DMS53 treated with DMSO at 0.1 percent for 48 hours (cell line): Measurements from ENCODE around the gene CCR9.

Source experiments
- DNase-seq: peaks from one replicate; lab custom pipeline; 2025; ENCODE audit not compliant: unreplicated experiment; lab: John Stamatoyannopoulos, UW

CCR9 gene

GRCh38 chr3:45907769-45908705 lies 21.7 kb downstream of the CCR9 start:
- no peak for DNase-seq

- no peak for DNase-seq
These were observed 22.4 kb downstream of the CCR9 start for GRCh38 chr3:45908761-45909160.

- no peak for DNase-seq
These were observed 23.2 kb downstream of the CCR9 start for GRCh38 chr3:45909542-45909941.

GRCh38 chr3:45910892-45911291 lies 24.5 kb downstream of the CCR9 start:
- no peak for DNase-seq

- DNase-seq, result no peak
These were observed 25.3 kb downstream of the CCR9 start for GRCh38 chr3:45911511-45912226.

- no peak for DNase-seq
These were observed 26.1 kb downstream of the CCR9 start for GRCh38 chr3:45912435-45912834.

- no peak for DNase-seq
These were observed 28.2 kb downstream of the CCR9 start for GRCh38 chr3:45914362-45915058.

GRCh38 chr3:45915059-45915439 lies 28.7 kb downstream of the CCR9 start:
- no peak for DNase-seq

- no peak for DNase-seq
These were observed 29.3 kb downstream of the CCR9 start for GRCh38 chr3:45915518-45916231.

GRCh38 chr3:45917146-45917898 lies 31.0 kb downstream of the CCR9 start:
- DNase-seq, result no peak

GRCh38 chr3:45921158-45922038 lies 35.1 kb downstream of the CCR9 start:
- DNase-seq, result no peak

GRCh38 chr3:45922039-45922326 lies 35.6 kb downstream of the CCR9 start:
- DNase-seq, result no peak

GRCh38 chr3:45922950-45923590 lies 36.7 kb downstream of the CCR9 start:
- no peak for DNase-seq

GRCh38 chr3:45923755-45924154 lies 37.4 kb downstream of the CCR9 start:
- no peak for DNase-seq

- no peak for DNase-seq
These were observed 41.5 kb downstream of the CCR9 start for GRCh38 chr3:45927881-45928280.

GRCh38 chr3:45929042-45929679 lies 42.8 kb downstream of the CCR9 start:
- no peak for DNase-seq

GRCh38 chr3:45931496-45931895 lies 45.2 kb downstream of the CCR9 start:
- DNase-seq, result no peak

GRCh38 chr3:45932112-45932511 lies 45.8 kb downstream of the CCR9 start:
- no peak for DNase-seq

GRCh38 chr3:45933591-45933990 lies 47.2 kb downstream of the CCR9 start:
- no peak for DNase-seq
